ENCODE measurements around the gene ZBTB8A.
"Not testable (repeated sequence)": the region's sequence is repeated elsewhere in the genome, so short reads cannot be mapped to it uniquely, and the experiment has no call there.

ZBTB8A gene

GRCh38 chr1:32538887-32539583 lies at the start of gene ZBTB8A:
TSS of gene ZBTB8A (plus strand) at chr1:32539427. CDS start at chr1:32592932, 53,505 bp downstream.
- peak; percentile 69 for DNase-seq (ENCODE audit: low spot score)

- no peak for DNase-seq (ENCODE audit: low spot score)
These were observed 49.3 kb upstream of the ZBTB8A start for GRCh38 chr1:32489774-32490454.

GRCh38 chr1:32491386-32491785 lies 47.8 kb upstream of the ZBTB8A start:
- DNase-seq (ENCODE audit: low spot score) = no peak

- DNase-seq (ENCODE audit: low spot score) = no peak
These were observed 45.0 kb upstream of the ZBTB8A start for GRCh38 chr1:32494196-32494595.

- DNase-seq (ENCODE audit: low spot score) = no peak
These were observed 44.4 kb upstream of the ZBTB8A start for GRCh38 chr1:32494711-32495337.

GRCh38 chr1:32496127-32496526 lies 43.1 kb upstream of the ZBTB8A start:
- DNase-seq (ENCODE audit: low spot score) = peak; percentile 29

GRCh38 chr1:32498751-32499150 lies 40.5 kb upstream of the ZBTB8A start:
- DNase-seq (ENCODE audit: low spot score) = no peak

- DNase-seq (ENCODE audit: low spot score) = peak; percentile 85
These were observed 38.6 kb upstream of the ZBTB8A start for GRCh38 chr1:32500387-32501209.

GRCh38 chr1:32501865-32502264 lies 37.4 kb upstream of the ZBTB8A start:
- DNase-seq (ENCODE audit: low spot score) = no peak

- no peak for DNase-seq (ENCODE audit: low spot score)
These were observed 36.1 kb upstream of the ZBTB8A start for GRCh38 chr1:32503153-32503552.

- DNase-seq (ENCODE audit: low spot score) = no peak
These were observed 32.2 kb upstream of the ZBTB8A start for GRCh38 chr1:32507021-32507420.

GRCh38 chr1:32508761-32509160 lies 30.5 kb upstream of the ZBTB8A start:
- DNase-seq (ENCODE audit: low spot score) = no peak

GRCh38 chr1:32509939-32510338 lies 29.3 kb upstream of the ZBTB8A start:
- no peak for DNase-seq (ENCODE audit: low spot score)

- DNase-seq (ENCODE audit: low spot score) = no peak
These were observed 22.8 kb upstream of the ZBTB8A start for GRCh38 chr1:32516402-32516801.

- no peak for DNase-seq (ENCODE audit: low spot score)
These were observed 20.3 kb upstream of the ZBTB8A start for GRCh38 chr1:32518976-32519375.

GRCh38 chr1:32521165-32521564 lies 18.1 kb upstream of the ZBTB8A start:
- no peak for DNase-seq (ENCODE audit: low spot score)

- no peak for DNase-seq (ENCODE audit: low spot score)
These were observed 14.2 kb upstream of the ZBTB8A start for GRCh38 chr1:32525053-32525452.

GRCh38 chr1:32525661-32526444 lies 13.4 kb upstream of the ZBTB8A start:
- DNase-seq (ENCODE audit: low spot score) = no peak

GRCh38 chr1:32528550-32528949 lies 10.7 kb upstream of the ZBTB8A start:
- DNase-seq (ENCODE audit: low spot score) = not testable (repeated sequence)

- DNase-seq (ENCODE audit: low spot score) = no peak
These were observed 5.4 kb upstream of the ZBTB8A start for GRCh38 chr1:32533792-32534327.

- no peak for DNase-seq (ENCODE audit: low spot score)
These were observed 3.1 kb upstream of the ZBTB8A start for GRCh38 chr1:32536117-32536516.
